Measurements from ENCODE around the gene ATG4B. TPM values are rescaled to one million over a fixed set of nuclear protein-coding genes. Genes with fewer than 3 reads are reported as not detected.

Gene ATG4B
- total and polyA plus RNA-seq, 2 of the 8 experiments (the other 6 are each of a cell fraction or from before 2014, with no cell fraction given), result 103 to 155 TPM

- TF ChIP-seq NANOG (IDR thresholded peaks at IDR 0.05; ENCODE audit: insufficient read depth, low read depth, low read length, poor library complexity, severe bottlenecking) (peak; percentile 25), BRCA1 (IDR thresholded peaks at IDR 0.05; ENCODE audit: low read depth, low read length) (no peak), EP300 (IDR thresholded peaks at IDR 0.05; ENCODE audit: borderline replicate concordance in 1 of 2, low read depth in 2 of 2, low read length in 2 of 2) (no peak; a peak in 1 of 3 replicates), SIN3A (conservative IDR thresholded peaks at IDR 0.05 in 1 of 2, IDR thresholded peaks at IDR 0.05 in 1 of 2; ENCODE audit: low read depth in 1 of 2, low read length in 2 of 2) (peak; percentile 77 to 88; a peak in 2 of 4 replicates), KDM1A (IDR thresholded peaks at IDR 0.05; ENCODE audit: borderline replicate concordance, low read length) (no peak), CBX8 (IDR thresholded peaks at IDR 0.05; ENCODE audit: borderline replicate concordance, low read depth, low read length) (no peak), RFX5 (IDR thresholded peaks at IDR 0.05; ENCODE audit: borderline replicate concordance, low read depth, low read length) (no peak)
- TF ChIP-seq, protein P1, sequence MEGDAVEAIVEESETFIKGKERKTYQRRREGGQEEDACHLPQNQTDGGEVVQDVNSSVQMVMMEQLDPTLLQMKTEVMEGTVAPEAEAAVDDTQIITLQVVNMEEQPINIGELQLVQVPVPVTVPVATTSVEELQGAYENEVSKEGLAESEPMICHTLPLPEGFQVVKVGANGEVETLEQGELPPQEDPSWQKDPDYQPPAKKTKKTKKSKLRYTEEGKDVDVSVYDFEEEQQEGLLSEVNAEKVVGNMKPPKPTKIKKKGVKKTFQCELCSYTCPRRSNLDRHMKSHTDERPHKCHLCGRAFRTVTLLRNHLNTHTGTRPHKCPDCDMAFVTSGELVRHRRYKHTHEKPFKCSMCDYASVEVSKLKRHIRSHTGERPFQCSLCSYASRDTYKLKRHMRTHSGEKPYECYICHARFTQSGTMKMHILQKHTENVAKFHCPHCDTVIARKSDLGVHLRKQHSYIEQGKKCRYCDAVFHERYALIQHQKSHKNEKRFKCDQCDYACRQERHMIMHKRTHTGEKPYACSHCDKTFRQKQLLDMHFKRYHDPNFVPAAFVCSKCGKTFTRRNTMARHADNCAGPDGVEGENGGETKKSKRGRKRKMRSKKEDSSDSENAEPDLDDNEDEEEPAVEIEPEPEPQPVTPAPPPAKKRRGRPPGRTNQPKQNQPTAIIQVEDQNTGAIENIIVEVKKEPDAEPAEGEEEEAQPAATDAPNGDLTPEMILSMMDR (IDR thresholded peaks at IDR 0.05; ENCODE audit: control extremely low read depth in 1 of 3, insufficient read depth in 1 of 3, low read depth in 1 of 3, low read length in 3 of 3), result no peak; a peak in 1 of 4 replicates
These were observed at the start of gene ATG4B, which contains the start of gene THAP4 (continued) for GRCh38 chr2:241637018-241637794.

Data from H1 (cell line).